Hepatocyte (in vitro differentiated cells): ENCODE measurements around the gene VWA5B2. TPM values are rescaled to one million over a fixed set of nuclear protein-coding genes. Genes with fewer than 3 reads are reported as not detected.

Experiments used
- DNase-seq: peaks from one replicate; pipeline ENCODE4 v3.0.0-alpha.2; 2016; ENCODE audit warnings: low spot score
- H2AFZ ChIP-seq: fragments of 200-600 bp; sonication (generic); 2 replicates; pipeline ENCODE4 v1.6.0; 2016; ENCODE audit warnings: antibody characterized with exemption, mild to moderate bottlenecking
- H3K27ac ChIP-seq: fragments of 200-600 bp; sonication (generic); 2 replicates; pipeline ENCODE4 v1.5.1; 2016; ENCODE audit warnings: mild to moderate bottlenecking
- H3K27me3 ChIP-seq: fragments of 200-600 bp; sonication (generic); 2 replicates; pipeline ENCODE4 v1.6.1; 2016
- H3K36me3 ChIP-seq: fragments of 200-600 bp; sonication (generic); replicated peaks from 2 replicates; pipeline ENCODE4 v1.5.1; 2016; ENCODE audit warnings: low read depth; ENCODE audit not compliant: insufficient read depth
- H3K4me1 ChIP-seq: fragments of 200-600 bp; sonication (generic); 2 replicates; pipeline ENCODE4 v1.5.1; 2016; ENCODE audit warnings: mild to moderate bottlenecking, moderate library complexity; ENCODE audit not compliant: insufficient read depth
- H3K4me2 ChIP-seq: fragments of 200-600 bp; sonication (generic); 2 replicates; pipeline ENCODE4 v1.6.0; 2016
- H3K4me3 ChIP-seq: fragments of 200-600 bp; sonication (generic); 2 replicates; pipeline ENCODE4 v1.5.1; 2016; ENCODE audit warnings: mild to moderate bottlenecking
- H3K79me2 ChIP-seq: fragments of 200-600 bp; sonication (generic); 2 replicates; pipeline ENCODE4 v1.6.0; 2017; ENCODE audit warnings: mild to moderate bottlenecking
- H3K9me2 ChIP-seq: fragments of 200-600 bp; sonication (generic); replicated peaks from 2 replicates; pipeline ENCODE4 v1.6.0; 2017; ENCODE audit warnings: mild to moderate bottlenecking; ENCODE audit not compliant: insufficient read depth
- H3K9me3 ChIP-seq: fragments of 200-600 bp; sonication (generic); 2 replicates; pipeline ENCODE4 v1.5.1; 2016; ENCODE audit warnings: low read depth, mild to moderate bottlenecking
- H4K20me1 ChIP-seq: fragments of 200-600 bp; sonication (generic); 2 replicates; pipeline ENCODE4 v1.6.0; 2016; ENCODE audit warnings: mild to moderate bottlenecking; ENCODE audit not compliant: insufficient read depth, poor library complexity, severe bottlenecking
- CTCF ChIP-seq: fragments of 200-600 bp; sonication (generic); IDR thresholded peaks from 2 replicates; pipeline ENCODE4 v1.5.1; 2016; ENCODE audit warnings: antibody characterized with exemption, mild to moderate bottlenecking; ENCODE audit not compliant: poor library complexity
- EZH2 ChIP-seq: fragments of 200-600 bp; sonication (generic); IDR thresholded peaks from 2 replicates; pipeline ENCODE4 v1.6.1; 2016; ENCODE audit warnings: antibody characterized with exemption, mild to moderate bottlenecking, borderline replicate concordance
- EZH2phosphoT487 ChIP-seq: fragments of 200-600 bp; sonication (generic); IDR thresholded peaks from one replicate; pipeline ENCODE4 v1.6.1; 2018; ENCODE audit warnings: antibody characterized with exemption, mild to moderate bottlenecking, low read depth, moderate library complexity; ENCODE audit not compliant: unreplicated experiment, severe bottlenecking
- WGBS: methylation state at CpG from one replicate; pipeline ENCODE4 v1.1.6; 2016; ENCODE audit warnings: low lambda C conversion rate; ENCODE audit errors: missing lambda C conversion rate; 5-methylcytosine and 5-hydroxymethylcytosine counted together
- polyA plus RNA-seq: library from polyadenylated mRNA; unstranded; fragments of >200 nt; fragmentation: Nextera tagmentation; extraction: Ambion mirVana; gene quantifications from 2 replicates; pipeline ENCODE4 v1.2.1, GENCODE V29; 2016
- total RNA-seq: library from RNA; depleted of rRNA; stranded (reverse); fragments of >200 nt; gene quantifications from 2 replicates; pipeline ENCODE4 v1.2.3, GENCODE V29; 2014

Gene VWA5B2
- total and polyA plus RNA-seq, 2 experiments from 2014 or later, result 1.0 to 3.2 TPM

GRCh38 chr3:184231671-184232070, 2.3 kb downstream of the VWA5B2 start:
- Histone ChIP-seq H2AFZ (no peak overlapping the region), H3K4me2 (no peak overlapping the region), H3K4me3 (no peak overlapping the region), H4K20me1 (no peaks in the 10 kb centered on the region), H3K9me3 (no peaks in the 10 kb centered on the region), H3K4me1 (peaks cover 12% of the 10 kb centered on the region), H3K27me3 (peaks cover 55% of the 10 kb centered on the region), H3K9me2 (no peaks in the 10 kb centered on the region), H3K27ac (no peak overlapping the region), H3K36me3 (no peaks in the 10 kb centered on the region), H3K79me2 (no peaks in the 10 kb centered on the region)
- TF ChIP-seq CTCF (no peak), EZH2phosphoT487 (no peak), EZH2 (no peak)
- DNase-seq, result no peak
- 74% methylated on average over 3 of the region's 3 CpGs for WGBS

GRCh38 chr3:184233127-184233843, 3.9 kb downstream of the VWA5B2 start:
- Histone ChIP-seq H3K4me1 (peaks cover 12% of the 10 kb centered on the region), H3K4me3 (no peak overlapping the region), H3K9me2 (no peaks in the 10 kb centered on the region), H3K79me2 (no peaks in the 10 kb centered on the region), H2AFZ (no peak overlapping the region), H3K27me3 (peaks cover 39% of the 10 kb centered on the region), H3K36me3 (no peaks in the 10 kb centered on the region), H3K4me2 (no peak overlapping the region), H3K9me3 (no peaks in the 10 kb centered on the region), H3K27ac (no peak overlapping the region), H4K20me1 (no peaks in the 10 kb centered on the region)
- TF ChIP-seq CTCF (no peak), EZH2 (no peak)
- 91% methylated on average over 23 of the region's 23 CpGs for WGBS
- DNase-seq, result no peak

- peaks cover 12% of the 10 kb centered on the region for H3K4me1 ChIP-seq
- H3K79me2 ChIP-seq, result no peaks in the 10 kb centered on the region
- peak; percentile 56 for DNase-seq
- H3K9me2 ChIP-seq, result no peaks in the 10 kb centered on the region
- no peaks in the 10 kb centered on the region for H3K36me3 ChIP-seq
- no peaks in the 10 kb centered on the region for H4K20me1 ChIP-seq
- no peak overlapping the region for H3K27ac ChIP-seq
- H2AFZ ChIP-seq, result no peak overlapping the region
- peaks cover 33% of the 10 kb centered on the region for H3K27me3 ChIP-seq
- TF ChIP-seq EZH2, result no peak
- no peaks in the 10 kb centered on the region for H3K9me3 ChIP-seq
- no peak overlapping the region for H3K4me3 ChIP-seq
- WGBS, result 60% methylated on average over 4 of the region's 4 CpGs
- H3K4me2 ChIP-seq, result no peak overlapping the region
Measured at GRCh38 chr3:184234224-184234623, 4.8 kb downstream of the VWA5B2 start.

- Histone ChIP-seq H3K9me3 (no peaks in the 10 kb centered on the region), H3K27me3 (peaks cover 29% of the 10 kb centered on the region)
- WGBS, result 90% methylated on average over 19 of the region's 19 CpGs
Measured at GRCh38 chr3:184234671-184235380, 5.4 kb downstream of the VWA5B2 start.

More at GRCh38 chr3:184234671-184235380, 5.4 kb downstream of the VWA5B2 start:
- no peak overlapping the region for H2AFZ ChIP-seq
- no peaks in the 10 kb centered on the region for H3K79me2 ChIP-seq
- no peak for TF ChIP-seq EZH2
- no peak for TF ChIP-seq CTCF
- TF ChIP-seq EZH2phosphoT487, result no peak
- H3K4me3 ChIP-seq, result no peak overlapping the region
- H4K20me1 ChIP-seq, result no peaks in the 10 kb centered on the region
- peaks cover 8% of the 10 kb centered on the region for H3K4me1 ChIP-seq
- H3K36me3 ChIP-seq, result no peaks in the 10 kb centered on the region
- H3K27ac ChIP-seq, result no peak overlapping the region
- H3K9me2 ChIP-seq, result no peaks in the 10 kb centered on the region
- no peak for DNase-seq
- no peak overlapping the region for H3K4me2 ChIP-seq
